Cardiac ventricle fibroblast (primary cell): Measurements from ENCODE around the gene PRC1. TPM values are rescaled to one million over a fixed set of nuclear protein-coding genes. Genes with fewer than 3 reads are reported as not detected.

Experiments
- total RNA-seq: library from RNA; depleted of rRNA; stranded (reverse); fragments of >200 nt; gene quantifications from 2 replicates; pipeline ENCODE4 v1.2.3, GENCODE V29; 2015

The PRC1 gene, protein sequence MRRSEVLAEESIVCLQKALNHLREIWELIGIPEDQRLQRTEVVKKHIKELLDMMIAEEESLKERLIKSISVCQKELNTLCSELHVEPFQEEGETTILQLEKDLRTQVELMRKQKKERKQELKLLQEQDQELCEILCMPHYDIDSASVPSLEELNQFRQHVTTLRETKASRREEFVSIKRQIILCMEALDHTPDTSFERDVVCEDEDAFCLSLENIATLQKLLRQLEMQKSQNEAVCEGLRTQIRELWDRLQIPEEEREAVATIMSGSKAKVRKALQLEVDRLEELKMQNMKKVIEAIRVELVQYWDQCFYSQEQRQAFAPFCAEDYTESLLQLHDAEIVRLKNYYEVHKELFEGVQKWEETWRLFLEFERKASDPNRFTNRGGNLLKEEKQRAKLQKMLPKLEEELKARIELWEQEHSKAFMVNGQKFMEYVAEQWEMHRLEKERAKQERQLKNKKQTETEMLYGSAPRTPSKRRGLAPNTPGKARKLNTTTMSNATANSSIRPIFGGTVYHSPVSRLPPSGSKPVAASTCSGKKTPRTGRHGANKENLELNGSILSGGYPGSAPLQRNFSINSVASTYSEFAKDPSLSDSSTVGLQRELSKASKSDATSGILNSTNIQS
- 8.7 and 18.5 TPM in 2 replicates for total RNA-seq

DNA sequence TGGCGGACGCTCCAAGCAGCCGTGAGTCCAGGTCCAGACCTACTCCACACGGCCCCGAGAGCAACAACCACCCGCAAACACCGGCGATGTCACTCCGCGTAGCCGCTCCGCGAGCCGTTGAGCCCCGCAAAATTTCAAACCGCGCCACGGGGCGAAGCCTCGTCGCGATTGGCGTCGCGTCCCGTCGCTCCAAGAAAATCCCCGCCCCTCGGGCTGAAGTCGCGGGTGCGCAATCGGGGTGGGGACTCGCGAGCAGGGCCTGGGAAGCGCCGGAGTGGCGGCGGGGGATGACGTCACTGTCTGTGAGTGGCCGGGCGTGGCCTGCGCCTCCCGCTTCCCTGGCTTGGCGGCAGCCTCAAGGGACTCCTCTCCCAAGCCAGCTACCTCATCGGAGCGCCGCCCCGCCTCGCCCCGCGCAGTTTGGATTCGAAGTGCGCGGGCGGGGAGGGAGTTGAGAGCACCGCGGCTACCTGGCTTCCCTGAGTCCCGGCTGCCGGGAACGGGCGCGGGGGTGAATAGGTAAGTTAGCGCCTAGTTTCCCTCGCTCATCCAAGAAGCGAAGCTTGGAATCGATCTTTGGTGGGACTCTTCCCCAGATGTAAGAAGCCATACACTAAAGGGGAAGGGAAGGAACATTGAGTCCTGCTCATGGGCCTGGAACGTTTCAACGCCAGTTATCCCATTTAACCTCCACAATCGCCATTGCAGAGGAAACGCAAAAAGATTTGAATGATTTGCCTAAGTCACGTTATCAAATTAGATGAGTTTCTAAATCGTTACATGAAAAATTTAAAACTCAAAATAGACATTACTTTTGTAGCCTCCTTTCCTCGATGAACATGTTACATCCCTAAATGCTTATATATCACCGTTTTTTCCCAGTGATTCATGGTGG is at the start of gene PRC1:
TSS of gene PRC1 (minus strand) at position 119 of the 895 bp plus-strand sequence. CDS start at position 1, 118 bp downstream.

DNA sequence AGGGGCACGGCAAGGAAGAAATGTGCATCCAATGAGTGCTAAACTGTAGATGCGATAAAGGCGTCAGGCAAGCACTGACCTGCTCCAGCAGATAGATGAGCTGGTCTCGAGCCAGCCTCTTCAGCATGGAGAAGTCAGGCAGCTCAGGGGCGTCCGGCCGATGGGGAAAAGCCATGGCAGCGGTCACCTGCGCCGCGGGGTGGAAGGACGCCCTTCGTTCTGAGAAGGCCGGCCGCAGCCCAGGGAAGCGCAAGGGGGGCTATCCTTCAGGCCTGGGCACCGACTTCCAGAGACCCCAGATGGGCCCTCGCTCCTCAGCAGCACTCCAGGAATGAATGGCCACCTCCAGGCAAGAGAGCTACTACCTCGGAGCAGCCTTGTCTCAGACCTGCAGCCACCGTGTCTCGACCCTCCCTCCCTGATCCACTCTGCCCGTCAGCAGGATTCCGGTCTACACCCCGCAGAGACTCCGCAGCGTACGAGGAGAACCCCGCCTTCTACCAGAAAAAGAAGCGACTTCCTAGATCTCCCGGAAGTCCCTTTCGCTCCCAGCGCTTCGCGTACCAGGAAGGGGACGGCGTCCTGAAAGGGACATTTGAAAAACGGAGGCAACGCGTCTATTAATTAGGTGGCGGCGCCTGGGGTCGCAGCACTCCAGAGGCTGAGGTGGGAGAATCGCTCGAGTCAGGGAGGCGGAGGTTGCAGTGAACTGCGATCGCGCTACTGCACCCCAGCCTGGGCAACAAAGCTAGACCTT is 27.9 kb upstream of the PRC1 start, which contains the start of gene VPS33B:
TSS of gene VPS33B (minus strand) at position 520 of the 757 bp plus-strand sequence. CDS start at position 175, 345 bp downstream.

DNA sequence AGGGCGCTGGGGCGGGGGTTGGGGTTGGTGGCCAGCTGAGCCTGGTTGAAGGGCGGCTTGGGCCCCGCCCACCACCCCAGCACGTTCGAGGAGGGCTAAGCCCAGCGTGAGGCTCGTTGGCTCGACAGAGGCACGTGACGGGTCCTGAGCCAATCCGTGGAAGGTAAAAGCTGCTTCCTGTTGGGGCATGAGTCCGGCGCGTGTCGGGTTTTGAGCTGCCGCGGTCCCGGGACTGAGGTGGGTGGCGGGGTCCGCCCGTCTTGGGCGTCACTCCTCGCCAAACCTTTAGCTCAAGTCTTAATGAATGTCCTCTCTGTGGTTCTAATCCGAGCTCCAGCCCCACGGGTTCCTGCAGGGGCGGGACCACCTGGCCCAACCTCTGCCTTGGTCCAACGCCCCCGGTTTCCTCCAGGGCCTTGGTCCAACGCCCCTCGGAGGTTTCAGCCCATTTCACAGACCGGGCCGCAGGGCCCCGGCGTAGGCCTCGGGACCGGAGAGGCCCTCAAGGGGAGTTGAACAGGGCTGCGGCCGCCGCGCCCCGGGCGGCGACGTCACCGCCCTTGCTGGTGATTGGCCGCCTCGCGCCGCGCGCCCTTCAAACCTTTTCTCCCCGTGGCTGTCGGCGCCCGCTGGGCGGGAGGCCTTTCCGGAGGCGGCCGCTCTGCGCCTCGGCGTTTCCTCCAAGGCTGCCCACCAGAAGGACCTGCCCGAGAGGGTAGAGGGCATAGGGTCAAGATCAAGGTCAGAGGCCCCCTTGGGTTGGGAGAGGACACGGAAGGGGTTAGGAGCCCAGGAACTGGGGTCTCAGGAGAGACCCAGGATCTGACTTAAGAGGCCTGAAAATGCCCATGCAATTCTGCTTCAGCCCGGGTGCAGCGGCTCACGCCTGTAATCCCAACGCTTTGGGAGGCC is 39.4 kb downstream of the PRC1 start, which contains the start of gene RCCD1:
TSS of gene RCCD1 (plus strand) at position 173 of the 912 bp plus-strand sequence. CDS start 1,851 bp downstream, outside the sequence.

DNA sequence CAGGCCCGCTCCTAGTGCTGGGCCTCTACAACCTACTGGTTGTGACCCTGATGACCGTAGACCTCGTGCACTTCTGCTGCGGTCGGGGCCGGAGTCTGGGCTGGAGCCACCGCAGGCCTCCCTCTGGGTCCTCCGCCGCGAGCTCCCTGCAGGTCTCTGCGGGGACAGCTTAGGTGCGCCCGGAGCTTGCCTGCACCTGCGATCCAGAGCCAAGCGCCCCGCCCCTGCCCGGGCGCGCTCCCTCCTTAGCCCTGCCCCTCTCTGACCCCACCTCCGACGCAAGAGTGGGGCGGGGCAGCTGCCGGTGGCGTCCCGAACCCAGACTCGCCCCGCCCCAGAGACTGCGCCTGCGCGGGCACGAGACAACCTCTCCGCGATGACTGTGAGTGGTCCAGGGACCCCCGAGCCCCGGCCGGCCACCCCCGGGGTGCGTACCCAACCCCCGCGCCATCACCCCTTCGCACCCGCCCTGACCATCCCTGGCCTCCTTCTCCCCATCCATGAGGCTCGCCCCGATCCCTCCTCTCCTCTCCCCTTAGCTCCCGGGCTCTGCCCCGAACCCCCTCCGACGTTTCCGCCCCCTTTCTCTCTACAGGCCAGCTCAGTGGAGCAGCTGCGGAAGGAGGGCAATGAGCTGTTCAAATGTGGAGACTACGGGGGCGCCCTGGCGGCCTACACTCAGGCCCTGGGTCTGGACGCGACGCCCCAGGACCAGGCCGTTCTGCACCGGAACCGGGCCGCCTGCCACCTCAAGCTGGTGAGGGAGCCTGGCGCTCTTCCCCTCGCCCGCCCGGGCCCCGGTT is 59.2 kb downstream of the PRC1 start, which contains the start of gene UNC45A:
TSS of gene UNC45A (plus strand) at position 337 of the 803 bp plus-strand sequence. CDS start at position 377, 40 bp downstream.

DNA sequence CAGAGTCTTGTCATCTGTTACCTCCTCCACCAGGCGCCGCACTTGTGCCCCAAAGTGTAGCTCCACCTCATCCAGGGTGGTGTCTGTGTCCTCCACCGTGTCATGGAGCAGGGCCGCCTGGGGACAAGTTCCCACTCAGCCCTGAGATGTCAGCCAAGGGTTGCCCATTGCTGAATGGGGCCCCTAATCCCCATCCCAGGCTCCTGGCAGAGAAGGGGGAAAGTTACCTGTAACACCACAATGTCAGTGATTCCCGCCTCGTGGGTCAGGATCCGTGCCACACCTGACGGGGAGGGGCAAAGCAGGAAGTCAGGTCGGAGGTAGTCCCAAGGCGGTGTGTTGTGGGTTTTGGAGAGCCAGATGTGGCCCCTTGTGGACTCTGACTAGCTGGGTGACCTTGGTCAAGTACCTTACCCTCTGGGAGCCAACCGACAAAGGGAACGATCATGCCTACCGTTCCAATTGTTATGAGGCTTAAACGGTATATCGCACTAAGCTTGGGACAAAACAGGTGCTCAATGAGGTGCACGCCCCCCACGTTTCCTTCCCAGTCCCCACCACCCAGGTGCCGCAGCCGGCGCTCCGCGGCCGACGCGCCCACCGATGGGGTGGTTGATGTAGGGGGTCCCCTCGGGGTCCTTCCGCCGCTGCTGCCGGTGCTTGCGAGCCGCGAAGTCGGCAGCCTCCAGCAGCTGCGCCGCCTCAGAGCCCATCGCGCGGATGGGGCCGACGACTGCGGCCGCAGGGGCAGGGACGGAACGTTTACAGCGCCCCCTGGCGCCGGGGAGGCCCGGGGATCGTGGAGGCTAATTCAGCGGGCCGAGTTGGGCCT is 62.3 kb downstream of the PRC1 start, which contains the start of gene HDDC3:
TSS of gene HDDC3 (minus strand) at position 722 of the 832 bp plus-strand sequence. CDS start at position 713, 9 bp downstream.

Other genes with a start within 250 kb of the PRC1 start
- 34.9 and 38.6 TPM in 2 replicates for gene FURIN, start 125.9 kb downstream of the PRC1 start, total RNA-seq
- gene FES, start 110.0 kb downstream of the PRC1 start, total RNA-seq: 21.8 and 32.7 TPM in 2 replicates
- 8.2 and 10.9 TPM in 2 replicates for gene MAN2A2, start 91.2 kb downstream of the PRC1 start, total RNA-seq
- gene HDDC3, start 62.0 kb downstream of the PRC1 start, total RNA-seq: 9.4 and 15.7 TPM in 2 replicates
- 53.8 and 56.3 TPM in 2 replicates for gene UNC45A, start 59.2 kb downstream of the PRC1 start, total RNA-seq
- gene RCCD1, start 39.7 kb downstream of the PRC1 start, total RNA-seq: 8.9 and 9.1 TPM in 2 replicates
- 5.6 and 26.9 TPM in 2 replicates for gene VPS33B, start 28.1 kb upstream of the PRC1 start, total RNA-seq
- gene SV2B, start 105.7 kb upstream of the PRC1 start, total RNA-seq: 0.87 and 0.93 TPM in 2 replicates